ENCODE results near the gene NRSN2.

DNA sequence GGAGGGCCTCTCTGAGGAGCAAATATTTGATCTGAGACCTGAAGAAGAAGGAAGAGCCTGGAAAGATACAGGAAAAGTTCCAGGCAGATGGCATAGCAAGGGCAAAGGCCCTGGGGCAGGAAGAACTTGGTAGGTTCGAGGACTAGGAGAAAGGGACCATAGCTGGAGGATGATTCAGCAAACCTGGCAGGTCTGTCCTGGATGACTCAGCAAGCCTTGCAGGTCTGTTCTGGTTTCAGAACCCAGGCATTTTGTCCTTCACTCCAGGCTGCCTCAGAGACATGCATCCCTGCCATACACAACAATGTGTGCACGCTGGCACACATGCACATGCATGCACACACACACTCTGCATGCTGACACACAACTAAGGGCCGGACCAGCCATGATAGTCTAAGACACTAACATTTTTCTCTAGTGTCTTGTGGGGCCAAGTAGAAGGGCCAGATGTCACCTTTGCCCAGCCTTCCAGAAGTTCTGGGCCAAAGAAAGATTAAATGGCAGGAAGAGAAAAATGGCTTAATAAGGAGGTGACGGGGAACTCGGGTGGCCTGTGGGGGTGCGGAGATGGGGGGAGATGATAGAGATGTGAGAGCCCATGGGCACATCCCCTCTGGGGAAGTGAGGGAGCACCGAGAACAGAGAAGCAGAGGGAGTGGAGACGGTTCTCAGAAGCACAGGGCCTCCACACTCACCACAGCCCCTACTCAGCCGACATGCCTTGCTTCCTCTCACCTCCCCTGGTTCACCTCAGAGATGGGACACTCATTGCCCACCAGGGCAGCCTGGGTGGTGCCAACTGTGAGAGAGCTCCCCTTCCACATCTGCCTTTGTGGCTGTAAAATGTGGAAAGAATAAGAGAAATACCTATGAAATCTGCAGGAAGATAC, 18.2 kb downstream of the NRSN2 start:
- no peak for TF ChIP-seq POLR2A (IDR thresholded peaks at IDR 0.05)
- TF ChIP-seq, protein P1, sequence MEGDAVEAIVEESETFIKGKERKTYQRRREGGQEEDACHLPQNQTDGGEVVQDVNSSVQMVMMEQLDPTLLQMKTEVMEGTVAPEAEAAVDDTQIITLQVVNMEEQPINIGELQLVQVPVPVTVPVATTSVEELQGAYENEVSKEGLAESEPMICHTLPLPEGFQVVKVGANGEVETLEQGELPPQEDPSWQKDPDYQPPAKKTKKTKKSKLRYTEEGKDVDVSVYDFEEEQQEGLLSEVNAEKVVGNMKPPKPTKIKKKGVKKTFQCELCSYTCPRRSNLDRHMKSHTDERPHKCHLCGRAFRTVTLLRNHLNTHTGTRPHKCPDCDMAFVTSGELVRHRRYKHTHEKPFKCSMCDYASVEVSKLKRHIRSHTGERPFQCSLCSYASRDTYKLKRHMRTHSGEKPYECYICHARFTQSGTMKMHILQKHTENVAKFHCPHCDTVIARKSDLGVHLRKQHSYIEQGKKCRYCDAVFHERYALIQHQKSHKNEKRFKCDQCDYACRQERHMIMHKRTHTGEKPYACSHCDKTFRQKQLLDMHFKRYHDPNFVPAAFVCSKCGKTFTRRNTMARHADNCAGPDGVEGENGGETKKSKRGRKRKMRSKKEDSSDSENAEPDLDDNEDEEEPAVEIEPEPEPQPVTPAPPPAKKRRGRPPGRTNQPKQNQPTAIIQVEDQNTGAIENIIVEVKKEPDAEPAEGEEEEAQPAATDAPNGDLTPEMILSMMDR (IDR thresholded peaks at IDR 0.05): no peak

Data from body of pancreas (tissue), 4 donors.